Lower lobe of right lung (tissue), 2 donors: ENCODE measurements around the gene SRRM3. TPM values are rescaled to one million over a fixed set of nuclear protein-coding genes. Genes with fewer than 3 reads are reported as not detected.
"Not testable (repeated sequence)": the region's sequence is repeated elsewhere in the genome, so short reads cannot be mapped to it uniquely, and the experiment has no call there.

Source experiments
- ATAC-seq, 2 donors: fragments of 200-7000 bp; cut with Tn5 transposase; one replicate each; pipeline ENCODE4 v1.9.1; 2020 to 2022; ENCODE audit warnings: mild to moderate bottlenecking in 2 of 2, moderate library complexity in 2 of 2
- DNase-seq: peaks from one replicate; pipeline ENCODE4 v3.0.0-alpha.2; 2020
- H3K27ac ChIP-seq: fragments of 200-600 bp; one replicate; pipeline ENCODE4 v1.8.0; 2022
- H3K27me3 ChIP-seq: fragments of 200-600 bp; one replicate; pipeline ENCODE4 v1.8.0; 2022; ENCODE audit warnings: low read depth
- H3K36me3 ChIP-seq: fragments of 200-600 bp; one replicate; pipeline ENCODE4 v1.8.0; 2022; ENCODE audit warnings: mild to moderate bottlenecking
- H3K4me1 ChIP-seq: fragments of 200-600 bp; one replicate; pipeline ENCODE4 v1.8.0; 2022
- H3K4me3 ChIP-seq: fragments of 200-600 bp; one replicate; pipeline ENCODE4 v1.8.0; 2022; ENCODE audit warnings: mild to moderate bottlenecking
- H3K9me3 ChIP-seq: fragments of 200-600 bp; one replicate; pipeline ENCODE4 v1.8.0; 2022
- intact Hi-C: fragments of 100-400 bp; cut with DNase I; formaldehyde crosslinking; loops from one replicate; pipeline ENCODE4 v1.11.0; 2022
- total RNA-seq: library from RNA; stranded (reverse); fragmentation: NEBNext Ultra II Directional; extraction: Animal tissue kit (Norgen Biotek cat#: 25700); gene quantifications from one replicate; pipeline ENCODE4 v1.2.1, GENCODE V29; 2021
- TF ChIP-seq, protein P1 (sequence below): fragments of 200-600 bp; IDR thresholded peaks from one replicate; pipeline ENCODE4 v1.8.0; 2022; ENCODE audit warnings: antibody characterized with exemption, mild to moderate bottlenecking
- donor health status: DM: no; HTN: yes; CAD: no; lungs with severe emphysema.

The SRRM3 gene
- total RNA-seq, 1 donor from 2014 or later = 0.86 TPM

DNA sequence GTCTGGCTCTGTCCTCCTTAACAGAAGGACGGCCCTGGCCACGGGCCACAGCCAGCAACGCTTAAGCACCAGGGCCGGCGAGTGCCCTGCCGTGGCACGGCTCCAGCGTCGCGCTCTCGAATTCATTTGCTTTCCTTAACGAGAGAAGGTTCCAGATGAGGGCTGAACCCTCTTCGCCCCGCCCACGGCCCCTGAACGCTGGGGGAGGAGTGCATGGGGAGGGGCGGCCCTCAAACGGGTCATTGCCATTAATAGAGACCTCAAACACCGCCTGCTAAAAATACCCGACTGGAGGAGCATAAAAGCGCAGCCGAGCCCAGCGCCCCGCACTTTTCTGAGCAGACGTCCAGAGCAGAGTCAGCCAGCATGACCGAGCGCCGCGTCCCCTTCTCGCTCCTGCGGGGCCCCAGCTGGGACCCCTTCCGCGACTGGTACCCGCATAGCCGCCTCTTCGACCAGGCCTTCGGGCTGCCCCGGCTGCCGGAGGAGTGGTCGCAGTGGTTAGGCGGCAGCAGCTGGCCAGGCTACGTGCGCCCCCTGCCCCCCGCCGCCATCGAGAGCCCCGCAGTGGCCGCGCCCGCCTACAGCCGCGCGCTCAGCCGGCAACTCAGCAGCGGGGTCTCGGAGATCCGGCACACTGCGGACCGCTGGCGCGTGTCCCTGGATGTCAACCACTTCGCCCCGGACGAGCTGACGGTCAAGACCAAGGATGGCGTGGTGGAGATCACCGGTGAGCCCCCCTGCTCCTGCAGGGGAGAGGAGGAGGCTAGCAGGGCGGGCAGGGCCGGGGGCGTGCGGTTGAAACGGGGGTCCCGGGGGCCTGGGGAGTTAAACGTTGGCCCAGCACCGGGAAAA, 100.9 kb downstream of the SRRM3 start, which contains the start of gene HSPB1:
HSPB1 (plus strand) TSS at position 327 of the 855 bp plus-strand sequence; CDS start at position 367, 40 bp downstream.
- peak; percentile 97 for DNase-seq
- intact Hi-C loops = no loop called here
- TF ChIP-seq, protein P1, sequence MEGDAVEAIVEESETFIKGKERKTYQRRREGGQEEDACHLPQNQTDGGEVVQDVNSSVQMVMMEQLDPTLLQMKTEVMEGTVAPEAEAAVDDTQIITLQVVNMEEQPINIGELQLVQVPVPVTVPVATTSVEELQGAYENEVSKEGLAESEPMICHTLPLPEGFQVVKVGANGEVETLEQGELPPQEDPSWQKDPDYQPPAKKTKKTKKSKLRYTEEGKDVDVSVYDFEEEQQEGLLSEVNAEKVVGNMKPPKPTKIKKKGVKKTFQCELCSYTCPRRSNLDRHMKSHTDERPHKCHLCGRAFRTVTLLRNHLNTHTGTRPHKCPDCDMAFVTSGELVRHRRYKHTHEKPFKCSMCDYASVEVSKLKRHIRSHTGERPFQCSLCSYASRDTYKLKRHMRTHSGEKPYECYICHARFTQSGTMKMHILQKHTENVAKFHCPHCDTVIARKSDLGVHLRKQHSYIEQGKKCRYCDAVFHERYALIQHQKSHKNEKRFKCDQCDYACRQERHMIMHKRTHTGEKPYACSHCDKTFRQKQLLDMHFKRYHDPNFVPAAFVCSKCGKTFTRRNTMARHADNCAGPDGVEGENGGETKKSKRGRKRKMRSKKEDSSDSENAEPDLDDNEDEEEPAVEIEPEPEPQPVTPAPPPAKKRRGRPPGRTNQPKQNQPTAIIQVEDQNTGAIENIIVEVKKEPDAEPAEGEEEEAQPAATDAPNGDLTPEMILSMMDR = no peak
- H3K4me1 ChIP-seq = peaks cover 33% of the 10 kb centered on the region
- no peaks in the 10 kb centered on the region for H3K27me3 ChIP-seq
- H3K9me3 ChIP-seq = no peaks in the 10 kb centered on the region
- H3K36me3 ChIP-seq = peaks cover 11% of the 10 kb centered on the region
- H3K4me3 ChIP-seq = peak within 1 kb of the TSS; percentile 97
- H3K27ac ChIP-seq = peak within 1 kb of the TSS; percentile 95
- peak; percentile 87 to 93 for ATAC-seq

DNA sequence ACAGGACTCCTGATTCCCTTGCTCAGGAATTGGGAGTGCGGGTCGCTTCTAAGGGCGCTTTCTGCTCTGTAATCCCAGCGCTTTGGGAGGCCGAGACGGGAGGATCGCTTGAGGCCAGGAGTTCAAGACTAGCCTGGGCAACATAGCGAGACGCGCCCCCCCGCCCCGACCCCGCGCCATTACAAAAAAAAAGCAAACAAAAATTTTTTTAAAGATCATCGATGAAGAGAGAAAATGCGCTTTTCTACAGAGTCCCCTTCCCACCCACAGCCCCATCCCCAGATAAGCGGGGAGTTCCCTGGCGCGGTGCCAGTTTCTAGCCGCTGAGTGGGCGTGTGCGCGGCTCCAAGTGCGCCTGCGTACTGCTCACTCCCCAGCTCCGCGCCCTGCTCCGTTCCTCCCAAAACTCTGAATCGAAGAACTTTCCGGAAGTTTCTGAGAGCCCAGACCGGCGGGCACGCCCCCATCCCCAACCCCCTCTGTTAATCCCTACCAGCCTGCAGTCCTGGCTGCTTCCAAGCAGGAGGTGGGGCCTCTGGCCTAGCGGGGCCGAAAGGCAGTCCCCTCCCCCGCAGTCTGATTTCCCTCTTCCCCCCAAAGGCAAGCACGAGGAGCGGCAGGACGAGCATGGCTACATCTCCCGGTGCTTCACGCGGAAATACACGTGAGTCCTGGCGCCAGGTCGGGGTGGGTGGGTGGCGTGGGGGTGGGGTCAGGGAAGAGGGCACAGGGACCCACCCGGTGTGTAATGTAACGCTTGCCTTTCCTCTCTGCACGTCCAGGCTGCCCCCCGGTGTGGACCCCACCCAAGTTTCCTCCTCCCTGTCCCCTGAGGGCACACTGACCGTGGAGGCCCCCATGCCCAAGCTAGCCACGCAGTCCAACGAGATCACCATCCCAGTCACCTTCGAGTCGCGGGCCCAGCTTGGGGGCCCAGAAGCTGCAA, 101.8 kb downstream of the SRRM3 start:
- peak; percentile 91 for DNase-seq
- Histone ChIP-seq H3K9me3 (no peaks in the 10 kb centered on the region), H3K27ac (peak overlapping the region; percentile 95), H3K27me3 (no peaks in the 10 kb centered on the region), H3K4me1 (peaks cover 33% of the 10 kb centered on the region), H3K4me3 (peak overlapping the region; percentile 97), H3K36me3 (peaks cover 11% of the 10 kb centered on the region)
- intact Hi-C loops = no loop called here
- ATAC-seq = peak; percentile 77 to 81
- TF ChIP-seq, protein P1 = no peak

DNA sequence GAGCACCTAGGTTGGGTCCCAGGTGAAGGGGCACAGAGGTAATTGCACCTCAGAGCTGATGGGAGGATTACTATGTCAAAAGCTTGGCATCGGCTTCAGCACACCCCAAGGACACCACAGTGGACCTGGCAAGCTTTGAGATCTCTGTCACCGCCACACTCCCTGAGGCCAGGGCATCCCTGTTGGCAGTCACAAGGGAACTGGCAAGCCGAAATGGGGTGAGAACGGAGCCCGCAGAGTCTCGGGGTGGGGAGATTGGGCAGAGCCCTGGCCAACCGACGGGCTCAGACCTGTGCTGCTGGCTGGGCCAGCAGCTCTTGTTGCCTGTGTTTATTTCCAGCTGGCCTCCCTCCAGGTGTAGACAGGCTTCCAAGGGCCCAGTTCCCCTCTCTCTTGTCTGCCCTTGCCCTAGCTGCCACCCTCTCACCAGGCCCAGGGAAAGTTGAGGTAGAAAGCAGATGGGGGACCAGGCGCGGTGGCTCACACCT, 103.2 kb downstream of the SRRM3 start:
- intact Hi-C loops = no loop called here
- Histone ChIP-seq H3K27ac (peak overlapping the region; percentile 95), H3K4me3 (peak overlapping the region; percentile 97)

DNA sequence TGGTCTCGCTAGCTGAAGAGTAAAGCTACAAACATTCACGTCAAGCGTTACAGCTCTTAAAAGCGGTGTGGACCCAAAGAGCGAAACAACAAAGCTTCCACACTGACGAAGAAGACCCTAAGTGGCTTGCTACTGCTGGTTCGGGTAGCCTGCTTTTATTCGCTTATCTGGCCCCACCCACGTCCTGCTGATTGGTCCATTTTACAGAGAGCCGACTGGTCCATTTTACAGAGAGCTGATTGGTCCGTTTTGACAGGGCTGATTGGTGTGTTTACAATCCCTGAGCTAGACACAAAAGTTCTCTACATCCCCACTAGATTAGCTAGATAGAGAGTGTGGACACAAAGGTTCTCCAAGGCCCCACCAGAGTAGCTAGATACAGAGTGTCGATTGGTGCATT, 107.2 kb downstream of the SRRM3 start:
- H3K27me3 ChIP-seq, intact Hi-C loops, ATAC-seq, H3K9me3 ChIP-seq, H3K27ac ChIP-seq, DNase-seq, H3K4me3 ChIP-seq: not testable (repeated sequence)
- Histone ChIP-seq H3K36me3 (peaks cover 10% of the 10 kb centered on the region), H3K4me1 (peaks cover 23% of the 10 kb centered on the region)

More for the DNA sequence above, 103.2 kb downstream of the SRRM3 start:
- DNase-seq (peak; percentile 72), ATAC-seq (peak; percentile 4 to 5)
- Histone ChIP-seq H3K4me1 (peaks cover 33% of the 10 kb centered on the region), H3K9me3 (no peaks in the 10 kb centered on the region), H3K36me3 (peaks cover 11% of the 10 kb centered on the region), H3K27me3 (no peaks in the 10 kb centered on the region)
- TF ChIP-seq, protein P1 = no peak

DNA sequence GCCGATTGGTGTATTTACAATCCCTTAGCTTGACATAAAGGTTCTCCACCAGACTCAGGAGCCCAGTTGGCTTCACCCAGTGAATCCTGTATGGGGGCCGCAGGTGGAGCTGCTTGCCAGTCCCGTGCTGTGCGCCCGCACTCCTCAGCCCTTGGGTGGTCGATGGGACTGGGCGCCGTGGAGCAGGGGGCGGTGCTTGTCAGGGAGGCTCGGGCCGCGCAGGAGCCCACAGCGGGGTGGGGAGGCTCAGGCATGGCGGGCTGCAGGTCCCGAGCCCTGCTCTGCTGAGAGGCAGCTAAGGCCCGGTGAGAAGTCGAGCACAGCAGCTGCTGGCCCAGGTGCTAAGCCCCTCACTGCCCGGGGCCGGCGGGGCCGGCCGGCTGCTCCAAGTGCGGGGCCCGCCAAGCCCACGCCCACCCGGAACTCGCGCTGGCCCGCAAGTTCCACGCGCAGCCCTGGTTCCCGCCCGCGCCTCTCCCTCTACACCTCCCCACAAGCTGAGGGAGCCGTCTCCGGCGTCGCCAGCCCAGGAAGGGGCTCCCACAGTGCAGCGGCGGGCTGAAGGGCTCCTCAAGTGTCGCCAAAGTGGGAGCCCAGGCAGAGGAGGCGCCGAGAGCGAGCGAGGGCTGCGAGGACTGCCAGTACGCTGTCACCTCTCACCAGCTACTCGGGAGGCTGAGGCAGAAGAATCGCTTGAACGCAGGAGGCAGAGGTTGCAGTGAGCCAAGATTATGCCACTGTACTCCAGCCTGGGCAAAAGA, 107.8 kb downstream of the SRRM3 start:
- not testable (repeated sequence) for H3K27ac ChIP-seq, ATAC-seq

More for the DNA sequence above, 107.8 kb downstream of the SRRM3 start:
- H3K4me3 ChIP-seq, H3K9me3 ChIP-seq, DNase-seq, H3K36me3 ChIP-seq, intact Hi-C loops, H3K27me3 ChIP-seq: not testable (repeated sequence)
- peaks cover 17% of the 10 kb centered on the region for H3K4me1 ChIP-seq
